ENCODE data around the gene PEAK1.

GRCh38 chr15:77459031-77459430 lies 39.1 kb upstream of the PEAK1 start:
- TF ChIP-seq EZH2 (IDR thresholded peaks at IDR 0.05; ENCODE audit: borderline replicate concordance, low read depth, low read length, poor library complexity, severe bottlenecking) (no peak), CTCF (conservative IDR thresholded peaks at IDR 0.05; ENCODE audit: low read depth, low read length) (no peak)
